HepG2 (cell line): ENCODE data around the gene NRK. TPM values are rescaled to one million over a fixed set of nuclear protein-coding genes. Genes with fewer than 3 reads are reported as not detected.

Experiments
- AKNA ChIP-seq: sonication (generic); formaldehyde crosslinking; IDR thresholded peaks from 2 replicates; pipeline ENCODE4 v1.4.0; 2020; ENCODE audit warnings: missing genetic modification reagents, borderline replicate concordance
- BRCA1 ChIP-seq: sonication (generic); formaldehyde crosslinking; IDR thresholded peaks from 2 replicates; pipeline ENCODE4 v1.4.0; 2020; ENCODE audit warnings: missing genetic modification reagents
- CC2D1A ChIP-seq: sonication (generic); formaldehyde crosslinking; IDR thresholded peaks from 2 replicates; pipeline ENCODE4 v1.8.1; 2023; ENCODE audit warnings: mild to moderate bottlenecking, missing genetic modification reagents
- CEBPB ChIP-seq: IDR thresholded peaks from 2 replicates; pipeline ENCODE4 v1.6.1; 2011; ENCODE audit warnings: low read depth, low read length, improper control_type of control experiment, borderline replicate concordance
- EED ChIP-seq: sonication (generic); formaldehyde crosslinking; IDR thresholded peaks from 2 replicates; pipeline ENCODE4 v1.5.0; 2020; ENCODE audit warnings: mild to moderate bottlenecking, missing genetic modification reagents
- ELF1 ChIP-seq: sonication (generic); formaldehyde crosslinking; IDR thresholded peaks from 2 replicates; pipeline ENCODE4 v1.4.0; 2020; ENCODE audit warnings: missing genetic modification reagents
- ETV6 ChIP-seq: sonication (generic); formaldehyde crosslinking; conservative IDR thresholded peaks from 2 replicates; pipeline ENCODE4 v1.4.0; 2020; ENCODE audit warnings: missing genetic modification reagents
- ISX ChIP-seq: sonication (generic); formaldehyde crosslinking; conservative IDR thresholded peaks from 2 replicates; pipeline ENCODE4 v1.5.0; 2020; ENCODE audit warnings: missing genetic modification reagents
- MIER2 ChIP-seq: IDR thresholded peaks from 2 replicates; pipeline ENCODE4 v1.6.1; 2016; ENCODE audit warnings: missing biosample characterization, missing genetic modification reagents
- MTA3 ChIP-seq: sonication (generic); formaldehyde crosslinking; IDR thresholded peaks from 2 replicates; pipeline ENCODE4 v1.4.0; 2020; ENCODE audit warnings: missing genetic modification reagents
- MYPOP ChIP-seq: sonication (generic); formaldehyde crosslinking; IDR thresholded peaks from 2 replicates; pipeline ENCODE4 v1.8.1; 2023; ENCODE audit warnings: mild to moderate bottlenecking, moderate library complexity, missing genetic modification reagents
- SAFB2 ChIP-seq: sonication (generic); formaldehyde crosslinking; IDR thresholded peaks from 2 replicates; pipeline ENCODE4 v1.5.1; 2020; ENCODE audit warnings: missing genetic modification reagents, low read depth, mild to moderate bottlenecking, borderline replicate concordance
- SALL1 ChIP-seq: sonication (generic); formaldehyde crosslinking; IDR thresholded peaks from 2 replicates; pipeline ENCODE4 v1.8.0; 2022; ENCODE audit warnings: mild to moderate bottlenecking, missing genetic modification reagents
- SMARCC2 ChIP-seq: fragments of 450-650 bp; IDR thresholded peaks from 2 replicates; pipeline ENCODE4 v1.6.1; 2017; ENCODE audit warnings: antibody characterized with exemption, mild to moderate bottlenecking
- SP2 ChIP-seq: sonication (generic); formaldehyde crosslinking; IDR thresholded peaks from 2 replicates; pipeline ENCODE4 v1.5.1; 2020; ENCODE audit warnings: mild to moderate bottlenecking, missing genetic modification reagents
- SRY ChIP-seq: sonication (generic); formaldehyde crosslinking; IDR thresholded peaks from 2 replicates; pipeline ENCODE4 v1.8.0; 2022; ENCODE audit warnings: mild to moderate bottlenecking, missing genetic modification reagents
- TEAD3 ChIP-seq: optimal IDR thresholded peaks from 2 replicates; pipeline ENCODE3; 2016; ENCODE audit warnings: borderline replicate concordance
- TFAP4 ChIP-seq: sonication (generic); IDR thresholded peaks from 2 replicates; pipeline ENCODE4 v1.6.1; 2016; ENCODE audit warnings: low read depth, borderline replicate concordance
- THAP9 ChIP-seq: sonication (generic); formaldehyde crosslinking; IDR thresholded peaks from 2 replicates; pipeline ENCODE4; 2020; ENCODE audit warnings: missing genetic modification reagents, mild to moderate bottlenecking, borderline replicate concordance
- TOE1 ChIP-seq: sonication (generic); formaldehyde crosslinking; IDR thresholded peaks from 2 replicates; pipeline ENCODE4 v1.4.0; 2020; ENCODE audit warnings: mild to moderate bottlenecking, missing genetic modification reagents
- ZFP37 ChIP-seq: sonication (generic); formaldehyde crosslinking; IDR thresholded peaks from 2 replicates; pipeline ENCODE4 v1.4.0; 2020; ENCODE audit warnings: missing genetic modification reagents, borderline replicate concordance
- ZNF644 ChIP-seq: IDR thresholded peaks from 2 replicates; pipeline ENCODE4 v1.6.1; 2016; ENCODE audit warnings: low read depth
- ZNF703 ChIP-seq: sonication (generic); formaldehyde crosslinking; IDR thresholded peaks from 2 replicates; pipeline ENCODE4 v1.5.1; 2020; ENCODE audit warnings: missing genetic modification reagents, mild to moderate bottlenecking, moderate library complexity, borderline replicate concordance
- ZNF850 ChIP-seq: sonication (generic); formaldehyde crosslinking; conservative IDR thresholded peaks from 2 replicates; pipeline ENCODE4 v1.9.0; 2021; ENCODE audit warnings: mild to moderate bottlenecking, missing genetic modification reagents
- polyA plus RNA-seq, 8 experiments: library from polyadenylated mRNA; depleted of rRNA in 3 of 8; stranded (reverse) in 7 of 8; unstranded in 1 of 8; fragments of >200 nt; fragmentation: Illumina TruSeq in 4 of 8; extraction: Trizol in 4 of 8; gene quantifications; 2 replicates each; pipeline versions ENCODE4 v1.2.1 to v1.2.3, GENCODE V29; 2011 to 2016; ENCODE audit warnings: low read depth in 4 of 8, missing spikeins in 1 of 8, mixed read lengths in 1 of 8; ENCODE audit not compliant: insufficient read depth in 1 of 8
- total RNA-seq, 5 experiments: library from RNA; depleted of rRNA; stranded (reverse); fragments of >200 nt; fragmentation: Illumina TruSeq; extraction: Trizol; gene quantifications; 2 replicates each; pipeline ENCODE4 v1.2.3, GENCODE V29; 2016; ENCODE audit warnings: low read depth in 1 of 5

NRK gene
- total and polyA plus RNA-seq, 2 of the 13 experiments (the other 11 are each of a cell fraction or from before 2014, with no cell fraction given), result not detected

GRCh38 chrX:106007815-106008214, 185.5 kb downstream of the NRK start (continued):
- TF ChIP-seq ISX (CRISPR knock-in tag) (no peak), MTA3 (CRISPR knock-in tag) (no peak), CC2D1A (CRISPR knock-in tag) (no peak), CEBPB (peak; percentile 63), TEAD3 (peak; percentile 40), ETV6 (CRISPR knock-in tag) (no peak), ZNF644 (CRISPR knock-in tag) (peak; percentile 66; the same call in 1 of the 2 replicates), SMARCC2 (no peak), MYPOP (no peak), BRCA1 (CRISPR knock-in tag) (no peak), ELF1 (CRISPR knock-in tag) (no peak), ZNF850 (CRISPR knock-in tag) (no peak), AKNA (CRISPR knock-in tag) (no peak), SP2 (CRISPR knock-in tag) (no peak), TOE1 (no peak), SALL1 (CRISPR knock-in tag) (peak; percentile 73; the same call in 1 of the 2 replicates), TFAP4 (no peak), THAP9 (no peak), SAFB2 (no peak), ZNF703 (CRISPR knock-in tag) (no peak), SRY (no peak), ZFP37 (CRISPR knock-in tag) (no peak), EED (CRISPR knock-in tag) (no peak), MIER2 (peak; percentile 33; the same call in 1 of the 2 replicates)
